GM19455 (cell line): ENCODE data around the gene CMSS1.

Experiments
- ATAC-seq: cut with Tn5 transposase; IDR thresholded peaks from one replicate; pipeline ENCODE4 v1.9.1; 2021; ENCODE audit not compliant: unreplicated experiment

Gene CMSS1

DNA sequence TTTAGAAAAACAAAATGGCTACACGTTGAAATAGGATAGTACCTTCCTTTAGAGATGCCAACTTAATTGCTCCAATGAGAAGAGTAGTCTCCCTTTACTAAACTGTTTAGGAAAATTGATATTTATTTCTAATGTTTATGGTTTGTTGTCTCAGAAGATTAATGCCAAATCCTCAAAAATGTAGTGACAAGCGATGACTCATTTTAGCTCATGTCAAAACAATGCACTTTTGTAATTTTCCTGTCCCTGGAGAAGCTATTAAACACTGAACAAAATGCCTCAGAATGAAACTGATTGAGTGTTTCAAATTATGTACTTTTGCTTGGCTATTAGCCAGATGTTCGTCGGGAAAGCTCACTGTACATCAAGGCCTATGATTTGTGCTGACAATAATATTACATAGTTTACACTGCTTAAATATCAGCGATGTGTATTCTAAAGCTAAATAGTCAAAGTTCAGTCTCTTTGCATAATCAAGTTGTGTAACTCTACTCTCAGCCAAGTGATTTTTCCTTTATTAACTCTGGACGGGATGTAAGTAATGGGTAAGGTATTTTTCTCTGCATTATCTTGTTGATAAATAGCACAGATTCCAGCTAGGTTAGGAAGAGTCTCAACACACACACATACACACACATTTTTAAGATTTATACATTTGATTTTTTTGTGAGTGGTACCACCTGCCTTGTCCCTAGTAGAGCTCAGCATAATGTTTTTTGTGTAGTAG lies 83.7 kb downstream of the CMSS1 start:
- ATAC-seq, result no peak

DNA sequence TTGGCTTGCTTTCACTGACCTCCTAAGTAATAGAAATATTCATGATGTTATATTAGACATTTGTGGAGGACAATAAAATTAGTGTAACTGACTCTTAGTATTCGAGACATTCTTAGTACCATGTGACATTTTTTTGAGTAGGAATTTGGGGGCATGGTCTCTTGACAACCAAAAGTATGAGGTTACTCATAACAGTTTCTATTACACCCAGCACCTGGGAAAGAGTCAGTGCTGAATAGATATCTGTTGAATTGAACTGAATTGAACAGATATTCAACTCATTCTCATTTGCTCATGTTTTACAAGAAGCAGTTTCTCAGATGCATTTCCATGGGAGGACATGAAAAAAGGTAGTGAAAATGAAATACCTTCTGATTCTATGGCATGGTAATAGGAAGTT lies 84.4 kb downstream of the CMSS1 start:
- ATAC-seq, result no peak

DNA sequence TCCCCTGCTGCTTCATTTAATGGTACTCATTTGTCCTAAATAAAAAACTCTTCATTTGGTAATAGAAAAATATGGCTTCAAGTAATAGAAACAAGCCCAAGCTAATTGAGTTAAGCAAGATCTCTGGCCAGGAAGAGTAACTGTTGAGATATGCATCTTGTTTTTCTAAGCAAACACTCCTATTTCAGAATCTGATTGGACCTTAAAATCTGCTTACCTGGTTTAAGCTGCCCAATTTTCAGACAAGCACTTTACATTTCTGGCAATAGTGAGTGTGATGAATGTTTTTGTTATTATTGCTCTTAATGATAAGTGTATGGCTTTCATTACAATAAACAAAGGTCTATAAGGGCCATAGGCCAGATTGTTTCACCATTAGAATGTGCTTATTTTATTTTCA lies 86.2 kb downstream of the CMSS1 start:
- no peak for ATAC-seq

DNA sequence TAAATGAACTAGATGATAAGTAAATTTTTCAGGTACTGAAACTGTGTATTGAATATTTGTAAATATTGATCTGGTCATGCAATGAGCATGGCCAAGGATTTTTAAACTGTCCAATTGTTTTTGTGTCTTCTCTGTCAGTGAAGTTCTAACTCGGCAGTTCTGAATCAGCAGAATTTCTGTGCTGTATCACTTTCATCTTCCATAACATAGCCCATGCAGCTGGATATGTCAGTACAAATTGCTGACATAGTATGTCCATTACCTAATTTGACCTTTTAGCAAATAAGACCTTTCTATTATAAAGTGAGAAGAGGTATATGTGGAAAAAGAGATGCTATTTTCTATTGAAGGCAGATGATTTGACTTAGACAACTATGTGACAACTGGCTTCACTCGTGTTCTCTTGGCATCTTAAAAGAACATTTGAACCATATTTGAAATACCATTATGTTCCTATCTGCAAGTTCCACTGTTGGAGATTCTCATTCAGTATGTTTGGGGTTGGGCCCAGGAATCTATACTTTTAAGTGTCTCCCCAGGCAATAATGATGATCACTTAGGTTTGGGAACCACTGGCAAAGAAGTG lies 90.4 kb downstream of the CMSS1 start:
- ATAC-seq, result no peak

DNA sequence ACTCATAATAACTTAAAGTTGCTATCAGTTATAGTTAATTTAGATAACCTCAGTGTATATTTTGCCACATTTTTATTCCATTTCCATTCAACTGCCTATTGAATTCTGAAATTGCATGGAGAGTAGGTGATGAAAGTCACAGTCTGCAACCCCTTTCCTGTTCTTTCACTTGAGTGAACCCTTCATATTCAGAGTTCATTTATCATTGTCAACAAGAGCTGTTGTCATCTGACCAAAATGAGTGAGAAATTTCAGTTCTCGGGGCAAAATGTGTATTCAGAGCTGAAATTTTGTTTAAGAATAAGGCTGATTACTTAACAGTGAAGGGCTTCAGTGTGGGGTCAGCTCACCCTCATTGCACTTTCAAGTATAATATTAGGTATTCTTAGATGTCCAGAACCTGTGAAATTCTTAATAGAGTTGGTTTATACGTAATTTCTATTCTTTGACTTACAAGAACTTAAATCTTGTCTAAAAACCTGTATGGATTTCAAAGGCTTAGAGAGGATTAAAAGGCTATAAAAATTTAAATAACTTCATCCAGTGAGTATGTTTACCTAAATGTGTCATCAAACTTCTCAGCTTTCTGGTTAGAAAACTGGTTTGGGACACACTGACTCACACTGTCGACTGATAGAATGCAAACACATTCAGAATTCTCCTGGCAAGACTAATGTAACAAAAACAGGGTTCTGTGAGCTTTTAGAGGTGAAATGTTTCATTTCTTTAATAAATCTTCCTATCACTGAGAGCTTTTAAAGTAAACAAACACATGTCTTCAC lies 92.2 kb downstream of the CMSS1 start:
- no peak for ATAC-seq

DNA sequence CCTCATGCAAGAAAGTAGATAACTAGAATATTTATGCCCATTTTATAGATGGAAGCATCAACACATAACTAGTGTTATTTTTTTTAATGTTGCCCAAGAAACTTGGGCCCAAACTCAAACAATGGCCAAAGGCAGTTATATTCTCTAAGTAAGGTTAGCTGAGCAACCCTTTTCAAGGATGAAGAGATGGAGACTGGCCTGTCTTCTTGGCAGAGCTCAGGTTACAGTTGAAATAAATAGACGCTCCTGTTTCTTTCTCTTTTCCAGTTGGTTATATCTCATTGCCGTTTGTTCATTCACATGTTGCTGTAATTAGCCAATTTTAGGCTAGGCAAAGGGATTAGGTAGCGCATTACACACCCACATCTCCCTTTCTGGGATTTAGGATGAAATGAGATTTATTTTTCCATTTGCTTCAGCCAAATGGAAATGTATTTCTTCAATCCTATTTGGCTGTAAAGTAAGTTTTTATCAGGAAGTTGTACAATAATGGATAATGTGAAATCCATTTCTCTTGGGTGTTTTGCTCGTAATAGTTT lies 93.2 kb downstream of the CMSS1 start:
- no peak for ATAC-seq

DNA sequence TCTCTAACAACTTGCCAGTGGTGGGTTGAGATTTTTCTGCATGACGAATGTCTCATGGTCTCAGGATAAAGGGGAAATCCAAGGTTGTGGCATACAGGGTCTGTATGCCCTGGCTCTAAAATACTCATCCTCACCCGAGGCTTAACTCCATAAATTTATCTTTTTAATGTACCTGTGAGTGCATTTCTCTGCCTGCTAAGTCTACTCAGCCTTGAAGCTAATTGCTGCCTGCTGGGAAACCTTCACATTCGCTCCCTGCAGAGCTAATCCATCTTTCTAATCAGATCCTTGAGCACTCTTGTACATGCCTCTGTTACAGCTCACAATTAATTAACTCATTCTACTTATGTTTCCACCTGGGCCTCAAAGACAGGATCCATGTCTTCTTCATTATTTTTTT lies 93.8 kb downstream of the CMSS1 start:
- ATAC-seq, result no peak

DNA sequence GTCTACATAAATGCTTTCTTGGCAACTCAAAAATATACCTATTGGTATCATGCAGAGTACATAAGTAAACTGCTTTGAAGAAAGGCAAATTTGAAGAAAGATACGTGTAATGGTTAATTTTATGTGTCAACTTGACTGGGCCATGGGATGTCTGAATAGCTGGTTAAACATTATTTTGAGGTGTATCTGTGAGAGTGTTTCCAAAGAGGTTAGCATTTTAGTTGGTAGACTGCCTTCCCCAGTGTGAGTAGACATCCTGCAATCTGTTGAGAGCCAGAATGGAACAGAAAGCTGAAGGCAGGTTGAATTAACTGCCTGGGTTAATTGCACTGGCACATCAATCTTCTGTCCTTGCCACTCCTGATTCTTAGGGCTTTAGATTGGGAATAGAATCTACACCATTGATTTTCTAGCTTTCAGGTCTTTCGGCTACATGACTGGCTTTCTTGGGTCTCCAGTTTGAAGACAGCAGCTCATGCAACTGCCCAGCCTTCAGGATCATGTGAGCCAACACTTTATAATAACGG lies 98.3 kb downstream of the CMSS1 start:
- no peak for ATAC-seq

DNA sequence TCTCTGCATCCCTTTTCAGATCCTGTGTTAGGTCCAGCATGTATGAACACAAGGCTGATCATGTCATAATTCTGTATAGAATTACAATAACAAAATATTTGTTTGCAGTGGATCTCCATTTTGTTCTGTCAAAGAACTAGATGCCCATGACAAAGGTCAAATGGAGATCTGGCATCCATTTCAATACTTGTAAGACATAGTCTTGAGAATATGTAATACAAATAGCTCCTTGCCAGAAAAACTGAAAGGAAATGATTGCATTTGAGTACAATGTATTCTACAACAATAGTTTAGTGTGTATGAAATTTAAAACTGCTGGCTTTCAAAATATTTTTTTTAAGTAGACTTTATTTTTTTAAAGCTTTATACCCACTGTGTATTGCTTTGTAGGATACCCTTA lies 101.1 kb downstream of the CMSS1 start:
- ATAC-seq, result no peak

DNA sequence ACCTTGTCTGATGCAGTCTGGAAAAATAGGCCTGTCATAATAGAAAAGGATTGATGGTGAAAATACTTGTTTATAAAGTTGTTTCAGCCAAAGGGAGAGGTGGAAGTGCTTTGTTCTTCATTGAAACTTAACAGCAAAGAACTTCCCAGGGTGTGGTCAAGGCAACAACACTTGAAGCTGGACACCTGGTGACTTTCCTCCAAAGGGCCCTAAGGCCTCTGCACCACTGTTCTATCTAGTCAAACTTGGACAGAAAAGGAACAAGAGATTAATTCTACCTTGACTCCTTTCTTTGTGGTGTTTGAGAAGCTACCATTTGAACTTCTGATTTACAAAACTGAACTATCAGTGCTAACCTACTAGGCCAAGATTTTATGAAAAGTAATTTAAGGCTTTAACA lies 102.0 kb downstream of the CMSS1 start:
- no peak for ATAC-seq

DNA sequence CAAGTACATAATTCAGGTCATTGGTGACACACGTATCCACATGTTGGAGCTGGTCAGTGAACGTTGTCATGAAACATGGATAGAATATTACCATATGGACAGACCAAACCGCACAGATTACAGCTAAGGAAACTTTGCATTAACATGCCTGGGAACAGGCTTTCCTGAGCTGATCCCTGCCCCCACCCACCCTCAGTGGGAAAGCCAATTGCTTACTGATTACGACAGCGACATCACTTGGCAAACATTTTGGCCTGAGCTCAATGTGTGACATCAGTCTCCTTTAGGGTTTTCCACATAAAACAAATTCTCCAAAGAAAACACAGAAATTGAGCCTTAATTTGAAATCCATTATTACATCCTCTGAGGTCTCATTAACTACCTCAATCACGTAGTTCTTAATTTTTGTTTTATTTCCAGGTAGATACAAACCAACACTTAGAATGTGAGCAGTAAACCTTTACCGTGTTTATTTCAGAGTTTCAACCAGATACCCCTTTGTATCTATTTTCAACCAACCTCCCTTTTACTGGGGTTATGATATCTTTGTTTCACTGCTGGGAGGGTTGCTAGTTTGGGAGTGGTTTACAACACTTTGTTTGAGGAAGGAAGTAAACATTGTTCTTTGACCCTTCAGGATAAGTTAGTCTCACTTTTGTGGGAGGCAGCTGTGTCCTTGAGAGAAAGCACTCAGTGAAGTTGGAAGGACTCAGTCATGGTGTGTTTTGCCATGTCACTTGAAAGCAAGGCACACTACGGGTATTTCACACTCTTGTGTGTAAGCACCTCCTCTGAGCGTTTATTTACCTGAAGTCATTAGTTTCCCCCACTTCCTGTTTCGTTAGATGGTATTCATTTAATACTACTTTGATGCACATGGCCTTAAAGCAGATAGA lies 103.1 kb downstream of the CMSS1 start:
- ATAC-seq, result no peak

DNA sequence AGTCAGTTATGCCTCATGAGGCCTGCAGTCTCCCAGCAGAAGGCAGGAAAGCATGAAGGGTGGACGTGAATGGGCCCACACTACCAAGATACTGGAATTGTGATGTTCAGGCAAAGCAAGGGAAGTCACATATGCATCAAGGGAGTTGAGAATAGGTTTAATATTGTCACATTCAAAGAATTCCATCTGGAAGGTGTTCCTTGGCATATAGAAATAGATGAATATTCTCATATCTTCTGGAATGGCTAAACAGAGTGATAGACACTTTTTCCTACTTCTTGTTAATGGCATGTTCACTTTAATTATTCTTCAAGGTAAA lies 103.7 kb downstream of the CMSS1 start:
- ATAC-seq, result no peak

DNA sequence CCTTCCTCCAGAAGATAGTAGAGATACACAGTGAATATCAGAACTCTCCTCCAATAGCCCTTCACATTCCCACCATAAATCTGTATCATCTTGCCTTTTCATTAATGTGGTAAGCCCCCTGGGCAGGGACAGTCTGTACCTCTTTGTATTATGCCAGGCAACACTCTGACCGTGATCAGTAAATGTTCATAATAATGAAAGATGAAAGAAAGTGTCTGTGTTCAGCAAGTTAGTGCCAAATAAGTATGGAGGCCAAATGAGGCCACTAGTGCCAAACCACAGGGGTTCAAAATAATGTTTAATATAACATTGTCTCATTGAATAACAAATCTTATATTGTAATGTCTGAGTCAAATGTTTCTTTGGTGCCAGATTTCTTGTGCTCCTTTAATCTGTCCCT lies 104.3 kb downstream of the CMSS1 start:
- ATAC-seq, result no peak

DNA sequence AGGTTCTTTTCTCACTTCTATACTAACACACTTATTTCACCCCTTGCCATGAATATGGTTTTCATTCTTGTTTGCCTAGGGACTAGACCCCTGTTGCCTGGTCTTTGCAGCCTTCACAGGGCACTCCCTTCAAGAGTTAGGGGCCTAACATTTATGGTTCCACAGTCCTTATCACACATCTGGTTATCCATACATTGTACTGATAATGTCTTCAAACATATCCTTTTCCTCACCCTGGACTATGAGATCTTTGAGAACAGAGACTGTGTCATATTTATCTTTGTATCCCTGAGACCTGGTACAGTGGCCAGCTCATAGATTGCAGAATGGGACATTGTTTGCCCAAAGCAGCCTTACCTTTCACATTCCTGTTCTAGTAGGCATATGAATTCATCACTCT lies 106.2 kb downstream of the CMSS1 start:
- no peak for ATAC-seq

DNA sequence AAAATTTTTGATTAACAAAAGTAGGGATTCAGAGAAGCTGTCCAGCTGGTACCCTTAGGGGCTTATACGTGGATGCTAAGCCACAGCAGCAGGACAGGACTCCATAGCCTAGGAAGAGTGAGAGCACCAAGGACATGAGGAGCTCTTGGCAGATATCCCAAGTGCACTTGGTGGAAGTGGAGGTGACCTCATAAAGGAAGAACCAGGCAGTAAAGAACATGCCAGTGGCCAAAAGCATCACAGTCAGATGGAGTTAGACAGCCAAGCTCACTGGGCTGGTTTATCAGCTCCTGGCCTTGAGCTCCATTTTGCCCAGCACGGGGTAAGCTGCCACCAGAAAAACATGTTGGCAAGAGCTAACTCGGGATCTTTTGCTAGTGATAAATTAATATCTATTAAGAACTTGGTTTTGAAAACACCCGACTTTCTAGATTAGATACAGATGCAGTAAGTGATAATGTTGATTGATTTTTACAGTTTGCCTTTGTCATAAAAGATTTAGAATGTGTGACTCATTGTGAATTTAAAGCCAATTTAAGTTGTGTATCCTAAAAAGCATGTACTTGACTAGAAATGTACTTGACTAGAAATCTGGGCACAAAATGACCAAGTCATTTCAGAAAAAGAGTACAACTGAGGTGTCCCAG lies 108.0 kb downstream of the CMSS1 start:
- no peak for ATAC-seq

DNA sequence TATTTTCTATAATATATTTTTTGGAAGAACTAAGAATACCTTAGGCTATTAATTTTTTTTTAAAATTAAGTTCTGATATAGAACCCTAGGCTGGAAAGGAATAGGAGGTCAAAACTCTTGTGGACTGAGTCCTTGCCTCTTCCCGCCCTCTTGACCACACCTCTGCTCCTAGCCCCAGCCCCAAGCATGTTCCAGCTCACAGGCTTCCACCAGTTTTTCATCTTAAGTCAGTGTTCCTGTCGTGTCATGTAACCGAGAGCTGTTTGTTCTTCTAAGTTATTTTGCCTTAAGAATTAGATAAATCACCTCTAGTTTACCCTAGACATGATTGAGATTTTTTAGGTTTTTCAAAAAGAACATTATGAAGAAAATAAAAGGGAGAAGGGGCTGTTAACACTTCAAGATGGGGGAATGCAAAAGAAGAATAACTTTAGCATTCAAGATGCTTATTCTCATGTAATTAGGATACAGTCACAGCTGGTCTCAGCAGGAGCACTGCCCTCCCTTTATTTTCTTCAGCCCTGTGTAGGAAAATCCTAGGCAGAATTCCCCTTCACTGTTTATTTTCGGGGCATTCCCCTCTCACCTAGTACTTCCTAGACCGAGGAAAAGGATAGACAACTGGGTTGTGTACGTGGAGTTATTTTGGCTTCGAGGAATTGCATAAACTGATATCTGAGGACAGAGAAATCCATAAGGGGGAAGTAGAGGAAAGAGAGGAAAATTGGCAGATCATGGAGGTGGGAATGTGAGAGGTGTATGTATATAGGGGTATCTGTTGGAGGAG lies 110.2 kb downstream of the CMSS1 start:
- no peak for ATAC-seq

DNA sequence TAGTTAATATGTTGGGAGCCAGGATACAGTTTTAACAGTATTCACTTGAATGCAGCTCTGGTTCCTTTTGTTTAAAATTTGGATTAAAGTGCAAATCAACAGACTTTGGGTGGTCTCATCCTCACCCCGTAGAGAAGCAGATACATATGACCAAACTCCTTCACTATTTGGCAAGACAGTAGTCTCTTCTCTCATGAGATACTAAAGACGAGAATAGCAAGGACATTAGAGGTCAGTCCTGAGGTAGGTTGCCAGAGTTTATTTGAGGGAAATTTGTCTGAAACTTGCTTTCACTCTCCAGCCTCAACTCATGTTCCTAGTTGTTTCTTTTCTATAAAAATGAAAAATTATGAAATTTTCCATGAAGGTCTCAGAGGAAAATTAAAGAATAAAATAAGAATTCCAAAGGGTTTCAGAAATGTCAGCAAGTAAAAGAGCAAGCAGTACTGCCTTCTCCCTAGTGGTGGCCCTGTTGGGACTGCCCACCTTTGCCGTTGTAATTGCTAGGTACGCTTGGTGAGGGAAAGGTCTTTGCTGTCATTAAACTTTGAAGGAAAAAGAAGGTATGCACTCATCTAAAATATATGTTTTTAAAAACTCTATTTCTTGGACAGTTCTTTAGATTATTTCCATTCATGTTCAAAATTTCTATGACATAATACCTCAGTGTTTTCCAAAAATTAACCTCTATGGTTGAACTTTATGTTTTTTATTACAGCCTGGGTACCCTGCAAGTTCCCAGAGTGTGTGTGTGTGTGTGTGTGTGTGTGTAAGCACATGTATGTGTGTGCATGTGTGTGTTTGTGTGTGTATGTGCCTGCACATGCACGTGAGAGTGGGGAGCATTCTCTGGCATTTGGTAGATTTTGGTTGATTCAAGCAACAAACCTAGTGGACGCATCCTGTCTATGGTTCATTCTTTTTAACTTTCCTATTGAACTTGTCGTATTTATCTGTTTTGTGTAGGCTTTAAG lies 111.4 kb downstream of the CMSS1 start:
- no peak for ATAC-seq

DNA sequence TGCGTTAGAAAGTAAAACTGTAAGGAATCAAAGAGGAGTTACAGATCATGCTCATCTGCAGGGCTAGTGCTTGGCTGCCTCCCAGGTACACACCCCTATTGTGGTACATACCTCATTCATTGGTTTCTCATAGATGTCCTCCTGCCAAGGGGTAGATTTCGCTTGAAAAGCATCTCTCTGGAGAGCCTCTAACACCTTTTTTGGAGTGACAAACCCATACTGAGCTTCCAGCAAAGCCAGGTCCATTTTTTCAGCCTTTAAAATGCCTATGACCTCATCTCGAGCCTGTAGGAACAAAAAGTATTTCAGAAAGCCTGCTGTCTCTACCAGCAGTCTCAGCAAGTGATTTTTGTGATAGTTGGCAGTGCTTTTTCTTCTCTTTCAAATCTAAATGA lies 112.1 kb downstream of the CMSS1 start:
- no peak for ATAC-seq

DNA sequence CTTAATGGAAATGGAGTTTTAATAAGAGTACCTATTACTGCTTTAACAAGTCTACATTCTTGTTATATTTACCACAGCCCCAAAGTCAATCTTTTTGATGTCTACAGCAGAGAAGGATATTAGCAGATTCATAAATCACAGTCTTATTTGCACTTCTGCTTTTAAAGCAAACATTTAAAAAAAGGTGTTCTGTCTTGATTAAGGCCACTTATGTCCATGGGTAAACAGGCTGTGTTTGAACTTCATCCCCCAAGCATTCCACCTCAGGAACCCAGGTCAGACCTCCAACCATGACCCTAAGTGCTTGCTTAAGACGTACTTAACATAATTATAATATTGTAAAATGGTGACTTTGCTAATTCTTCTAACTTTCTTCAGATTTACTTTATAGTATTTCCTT lies 113.4 kb downstream of the CMSS1 start:
- ATAC-seq, result no peak
